Measurements from ENCODE around the gene PKHD1.
"Not testable (repeated sequence)": the region's sequence is repeated elsewhere in the genome, so short reads cannot be mapped to it uniquely, and the experiment has no call there.

The PKHD1 gene

GRCh38 chr6:51934098-51934497, 153.3 kb downstream of the PKHD1 start:
- peak; percentile 59; the same call in 1 of the 2 replicates for TF ChIP-seq CTCF (IDR thresholded peaks at IDR 0.05; ENCODE audit: borderline replicate concordance, insufficient read depth, low read depth, low read length)
- no peak overlapping the region for H3K4me3 ChIP-seq (ENCODE audit: low read depth, low read length)

- H3K4me3 ChIP-seq (ENCODE audit: low read depth, low read length) = no peak overlapping the region
- no peak for TF ChIP-seq CTCF (IDR thresholded peaks at IDR 0.05; ENCODE audit: borderline replicate concordance, insufficient read depth, low read depth, low read length)
Observed at GRCh38 chr6:51932956-51933355, 154.5 kb downstream of the PKHD1 start.

- no peak for TF ChIP-seq CTCF (IDR thresholded peaks at IDR 0.05; ENCODE audit: borderline replicate concordance, insufficient read depth, low read depth, low read length)
- no peak overlapping the region for H3K4me3 ChIP-seq (ENCODE audit: low read depth, low read length)
Observed at GRCh38 chr6:51930602-51931001, 156.8 kb downstream of the PKHD1 start.

GRCh38 chr6:51929934-51930574, 157.4 kb downstream of the PKHD1 start:
- H3K4me3 ChIP-seq (ENCODE audit: low read depth, low read length) = no peak overlapping the region
- TF ChIP-seq CTCF (IDR thresholded peaks at IDR 0.05; ENCODE audit: borderline replicate concordance, insufficient read depth, low read depth, low read length) = no peak

GRCh38 chr6:51928320-51928719, 159.1 kb downstream of the PKHD1 start:
- no peak for TF ChIP-seq CTCF (IDR thresholded peaks at IDR 0.05; ENCODE audit: borderline replicate concordance, insufficient read depth, low read depth, low read length)

GRCh38 chr6:51927450-51927849, 160.0 kb downstream of the PKHD1 start:
- no peak overlapping the region for H3K4me3 ChIP-seq (ENCODE audit: low read depth, low read length)
- no peak for TF ChIP-seq CTCF (IDR thresholded peaks at IDR 0.05; ENCODE audit: borderline replicate concordance, insufficient read depth, low read depth, low read length)

More at GRCh38 chr6:51928320-51928719, 159.1 kb downstream of the PKHD1 start:
- H3K4me3 ChIP-seq (ENCODE audit: low read depth, low read length) = no peak overlapping the region

GRCh38 chr6:51926125-51926524, 161.3 kb downstream of the PKHD1 start:
- H3K4me3 ChIP-seq (ENCODE audit: low read depth, low read length) = no peak overlapping the region
- no peak for TF ChIP-seq CTCF (IDR thresholded peaks at IDR 0.05; ENCODE audit: borderline replicate concordance, insufficient read depth, low read depth, low read length)

- not testable (repeated sequence) for H3K4me3 ChIP-seq (ENCODE audit: low read depth, low read length)
Observed at GRCh38 chr6:51922479-51922878, 164.9 kb downstream of the PKHD1 start.

GRCh38 chr6:51918347-51918746, 169.1 kb downstream of the PKHD1 start:
- not testable (repeated sequence) for H3K4me3 ChIP-seq (ENCODE audit: low read depth, low read length)
